8988T (cell line): Measurements from ENCODE around the gene GJA4.

Experiments
- DNase-seq: peaks from one replicate; pipeline ENCODE4 v3.0.0; 2011

Gene GJA4

GRCh38 chr1:34842073-34842472 is 49.3 kb downstream of the GJA4 start:
- DNase-seq: no peak

- DNase-seq: no peak
Measured at GRCh38 chr1:34842952-34843371, 50.2 kb downstream of the GJA4 start.

- no peak for DNase-seq
Measured at GRCh38 chr1:34843392-34844251, 50.8 kb downstream of the GJA4 start.

- DNase-seq: no peak
Measured at GRCh38 chr1:34844252-34844634, 51.4 kb downstream of the GJA4 start.
